Stomach smooth muscle (tissue), 2 donors: ENCODE measurements around the gene ZNF609.

Source experiments
- H3K27ac ChIP-seq: one replicate; pipeline ENCODE4 v1.7.0; 2013; ENCODE audit warnings: mild to moderate bottlenecking, low read length, inconsistent platforms
- H3K27me3 ChIP-seq, 2 donors: one replicate each; pipeline ENCODE4 v1.7.0; 2013; ENCODE audit warnings: low read length in 2 of 2; ENCODE audit not compliant: insufficient read depth in 2 of 2, control insufficient read depth in 1 of 2
- H3K36me3 ChIP-seq, 2 donors: one replicate each; pipeline ENCODE4 v1.7.0; 2013; ENCODE audit warnings: low read length in 2 of 2; ENCODE audit not compliant: control insufficient read depth in 2 of 2, insufficient read depth in 2 of 2
- H3K4me1 ChIP-seq: one replicate; pipeline ENCODE4 v1.7.0; 2013; ENCODE audit warnings: low read length; ENCODE audit not compliant: control insufficient read depth, insufficient read depth
- H3K4me3 ChIP-seq, 2 donors: one replicate each; pipeline ENCODE4 v1.7.0; 2013; ENCODE audit warnings: low read length in 2 of 2
- H3K9ac ChIP-seq, 2 donors: one replicate each; pipeline ENCODE4 v1.7.0; 2013; ENCODE audit warnings: low read length in 2 of 2, mild to moderate bottlenecking in 1 of 2
- H3K9me3 ChIP-seq, 2 donors: one replicate each; pipeline ENCODE4 v1.7.0; 2013; ENCODE audit warnings: low read length in 2 of 2; ENCODE audit not compliant: control insufficient read depth in 2 of 2
- donor health status: healthy.
- donor health status: Pancreatic carcinoma.

Gene ZNF609

DNA sequence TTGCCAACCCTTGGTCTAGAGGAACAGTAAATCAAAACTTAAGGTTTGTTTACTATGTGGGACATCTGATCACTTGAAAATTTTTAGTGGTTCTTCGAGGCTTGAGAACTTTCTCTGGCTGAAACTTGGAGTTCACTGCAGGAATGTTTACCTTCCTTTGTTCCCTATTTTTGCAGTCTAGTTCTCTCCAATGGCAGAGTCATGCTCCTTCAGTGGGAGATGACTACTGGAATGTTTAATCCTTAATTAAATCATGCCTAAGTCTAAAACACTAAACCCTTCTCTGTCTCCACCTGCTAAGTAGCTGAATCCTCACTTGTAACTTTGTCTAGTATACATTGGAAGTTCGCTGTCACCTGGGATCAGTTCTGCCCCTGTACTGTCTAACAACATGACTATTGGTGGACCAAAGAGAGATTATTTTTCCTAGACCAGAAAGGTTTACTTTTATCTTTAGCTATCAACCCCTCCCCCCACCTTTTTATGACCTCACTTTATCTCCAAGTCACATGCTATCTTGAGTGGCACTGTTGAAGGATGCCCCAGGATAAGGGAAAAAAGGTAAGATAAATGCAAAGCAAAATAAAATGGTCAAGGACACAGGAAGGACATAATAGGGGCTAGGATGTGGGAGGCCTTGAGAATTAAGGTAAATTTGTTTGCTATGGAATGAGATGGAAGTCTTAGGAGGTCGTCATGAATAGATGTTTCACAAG lies 1.2 kb upstream of the ZNF609 start:
- Histone ChIP-seq H3K27ac (no peak overlapping the region), H3K9ac (no peak overlapping the region), H3K36me3 (no peaks in the 10 kb centered on the region), H3K9me3 (no peaks in the 10 kb centered on the region), H3K4me3 (no peak overlapping the region), H3K27me3 (no peaks in the 10 kb centered on the region), H3K4me1 (peaks cover 41% of the 10 kb centered on the region)

DNA sequence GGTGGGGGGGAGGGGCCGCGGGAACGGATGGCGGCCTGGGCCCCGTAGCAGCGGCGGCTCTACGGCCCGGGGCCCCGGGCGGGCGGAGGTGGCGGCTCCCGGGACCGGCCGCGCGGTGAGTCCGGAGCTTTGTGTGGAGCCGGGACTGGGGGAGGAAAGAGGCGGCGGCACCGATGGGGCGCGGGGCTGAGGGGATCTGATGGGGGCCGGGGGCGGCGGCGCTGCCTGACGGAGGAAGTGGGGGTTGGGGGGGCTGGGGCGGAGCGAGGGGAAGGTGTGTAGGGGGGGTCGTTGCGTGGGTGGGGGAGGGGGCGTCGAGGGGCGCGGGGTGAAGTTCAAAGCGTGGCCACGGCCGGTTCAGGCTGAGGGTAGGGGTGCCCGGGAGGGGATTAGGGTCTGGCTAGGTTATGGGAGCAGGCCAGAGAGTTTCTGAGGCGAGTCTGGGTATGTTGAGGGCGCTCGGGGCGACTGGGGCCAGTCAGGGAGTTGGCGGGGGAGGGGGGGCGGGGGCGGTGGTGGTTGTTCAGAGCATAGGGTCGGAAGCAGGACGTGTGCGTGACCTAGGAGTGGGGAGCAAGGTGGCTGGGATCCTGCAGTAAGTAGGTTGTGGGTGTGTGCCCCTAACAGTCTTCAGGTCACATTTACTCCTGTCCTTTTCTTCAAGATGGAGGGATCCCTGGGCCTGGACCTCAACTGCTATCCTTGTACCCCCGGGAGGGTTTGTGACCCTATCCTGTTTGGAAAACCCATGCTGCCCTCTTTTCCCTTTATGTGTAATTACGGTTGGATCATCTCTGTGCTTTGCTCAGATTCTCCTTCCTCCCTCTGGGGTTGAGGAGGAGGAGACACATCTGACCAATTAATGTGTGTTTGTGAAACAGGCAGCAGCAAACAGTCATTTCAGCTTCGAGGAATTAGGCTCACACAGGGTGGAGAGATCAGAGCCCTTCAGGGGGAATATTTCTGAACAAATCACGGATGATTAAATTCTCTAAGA lies 644 bp downstream of the ZNF609 start:
- Histone ChIP-seq H3K27ac (peak overlapping the region; percentile 73), H3K4me3 (peak overlapping the region; percentile 82 to 84), H3K9me3 (no peaks in the 10 kb centered on the region), H3K27me3 (no peaks in the 10 kb centered on the region), H3K9ac (peak overlapping the region; percentile 60 to 67), H3K4me1 (peaks cover 34% of the 10 kb centered on the region), H3K36me3 (no peaks in the 10 kb centered on the region)

DNA sequence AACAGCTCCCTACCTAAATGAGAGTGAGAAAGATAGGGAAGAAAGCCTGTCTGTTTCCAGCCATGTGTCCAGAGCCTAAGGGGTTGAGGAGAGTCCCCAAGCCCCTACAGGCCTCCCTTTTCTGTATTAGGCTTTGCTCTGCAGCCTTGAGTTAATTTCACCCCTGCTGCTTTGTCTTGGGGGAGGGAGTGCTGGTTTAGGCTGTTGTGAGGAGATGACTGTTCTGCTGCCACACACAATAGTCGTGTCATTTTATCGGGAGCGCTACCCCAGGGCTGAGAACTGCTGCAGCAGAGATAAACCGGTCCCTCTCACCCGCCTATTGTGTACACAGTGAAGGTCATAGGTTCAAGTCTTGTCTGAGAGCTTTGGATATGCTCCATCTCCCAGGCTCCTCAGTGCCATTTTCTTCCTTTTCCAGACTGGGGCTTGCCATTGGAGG lies 1.4 kb downstream of the ZNF609 start:
- H3K27me3 ChIP-seq, result no peaks in the 10 kb centered on the region
- H3K36me3 ChIP-seq, result no peaks in the 10 kb centered on the region
- H3K27ac ChIP-seq, result peak overlapping the region; percentile 73
- H3K4me1 ChIP-seq, result peaks cover 36% of the 10 kb centered on the region
- no peaks in the 10 kb centered on the region for H3K9me3 ChIP-seq
- H3K9ac ChIP-seq, result peak overlapping the region; percentile 60 to 67
- peak overlapping the region; percentile 82 to 84 for H3K4me3 ChIP-seq

DNA sequence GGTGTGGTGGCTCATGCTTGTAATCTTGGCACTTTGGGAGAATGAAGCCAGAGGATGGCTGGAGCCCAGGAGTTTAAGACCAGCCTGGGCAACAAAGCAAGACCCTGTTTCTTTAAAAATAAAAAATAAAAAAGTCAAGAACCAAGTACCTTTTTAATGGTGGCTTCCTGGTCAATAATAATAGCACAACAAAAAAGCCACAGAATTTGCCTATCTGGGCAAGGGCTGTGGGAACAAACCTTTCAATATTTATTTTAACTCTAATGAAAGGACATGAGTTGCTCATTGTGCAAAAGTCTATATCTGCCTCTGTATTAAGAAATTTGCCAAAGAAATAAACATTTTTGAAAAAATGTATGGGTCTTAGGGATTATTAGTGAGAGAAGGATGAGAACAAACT lies 2.1 kb downstream of the ZNF609 start:
- H3K36me3 ChIP-seq, result no peaks in the 10 kb centered on the region
- peaks cover 36% of the 10 kb centered on the region for H3K4me1 ChIP-seq
- peak overlapping the region in 1 of 2 donors; percentile 82 for H3K4me3 ChIP-seq
- H3K9ac ChIP-seq, result no peak overlapping the region
- no peaks in the 10 kb centered on the region for H3K9me3 ChIP-seq
- peak overlapping the region; percentile 73 for H3K27ac ChIP-seq
- no peaks in the 10 kb centered on the region for H3K27me3 ChIP-seq

DNA sequence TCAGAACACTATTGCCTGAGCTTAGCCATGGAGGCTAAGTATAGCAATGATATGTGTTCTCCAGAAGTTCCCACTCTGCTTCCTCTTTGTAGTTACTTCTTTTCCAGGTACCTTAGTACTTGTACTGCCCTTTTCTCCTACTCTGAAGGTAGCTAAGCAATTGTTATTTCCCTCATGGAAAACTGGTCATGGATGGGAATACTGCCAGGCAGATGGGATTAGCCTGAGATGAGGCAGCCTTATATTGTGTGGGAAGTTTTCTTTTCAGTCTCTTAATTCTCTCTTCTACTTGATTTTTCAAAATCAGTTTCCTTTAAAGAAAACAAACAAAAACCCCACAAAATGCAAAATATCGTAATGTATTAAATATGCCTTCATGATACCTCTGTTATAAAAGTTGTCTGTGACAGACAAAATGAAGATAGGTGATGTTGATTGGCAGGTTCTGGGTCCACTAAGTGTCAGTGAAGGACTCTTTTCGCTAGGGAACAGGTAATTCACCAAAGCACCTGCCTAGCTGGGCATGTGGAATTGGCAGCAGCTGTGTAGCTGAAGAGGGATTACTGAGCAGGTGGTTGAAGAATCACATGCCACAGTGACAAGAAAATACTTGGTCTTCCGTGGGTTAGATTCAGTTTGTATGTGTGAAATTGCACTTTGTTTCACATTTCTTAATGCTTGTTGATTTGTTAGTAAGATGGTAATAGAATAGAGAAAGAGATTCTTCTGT lies 4.1 kb downstream of the ZNF609 start:
- H3K9me3 ChIP-seq, result no peaks in the 10 kb centered on the region
- H3K4me1 ChIP-seq, result peaks cover 38% of the 10 kb centered on the region
- no peak overlapping the region for H3K4me3 ChIP-seq
- no peaks in the 10 kb centered on the region for H3K27me3 ChIP-seq
- no peaks in the 10 kb centered on the region for H3K36me3 ChIP-seq
- H3K9ac ChIP-seq, result no peak overlapping the region
- no peak overlapping the region for H3K27ac ChIP-seq

DNA sequence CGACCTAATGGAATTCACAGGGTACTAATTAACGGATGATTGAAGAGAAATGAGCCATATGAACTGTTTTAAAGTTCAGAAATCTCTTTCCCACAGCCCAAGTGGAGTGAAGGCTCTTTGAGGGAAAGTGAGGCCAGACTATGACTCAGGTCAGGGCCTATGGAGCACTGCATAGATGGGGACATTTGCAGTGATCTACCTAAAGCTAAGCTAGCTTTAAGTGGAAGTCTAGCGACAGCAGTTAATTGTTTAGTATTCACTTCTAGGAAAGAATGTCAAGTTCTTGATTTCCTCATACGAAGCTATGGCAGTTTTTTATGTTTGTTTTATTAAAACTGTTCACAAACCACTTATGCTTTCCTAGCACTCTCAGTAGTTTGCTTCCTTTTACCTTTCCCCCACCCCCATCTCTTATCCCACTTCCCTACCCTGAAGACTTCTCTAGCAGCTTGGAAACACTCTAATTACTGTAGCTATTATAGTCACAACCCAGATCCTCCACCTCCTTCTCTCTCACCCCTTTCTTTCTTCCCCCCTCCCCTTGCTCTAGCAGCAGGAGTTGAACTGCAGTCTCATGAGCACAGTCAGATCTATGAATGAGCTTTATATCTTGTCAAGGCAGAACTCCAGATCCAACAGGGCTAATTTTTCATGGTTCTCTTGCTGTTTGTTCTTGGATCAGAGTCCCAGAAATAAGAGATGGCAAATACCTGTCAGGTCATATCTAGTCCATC lies 6.2 kb downstream of the ZNF609 start:
- no peak overlapping the region for H3K4me3 ChIP-seq
- H3K36me3 ChIP-seq, result no peaks in the 10 kb centered on the region
- no peak overlapping the region for H3K27ac ChIP-seq
- H3K9ac ChIP-seq, result no peak overlapping the region
- no peaks in the 10 kb centered on the region for H3K27me3 ChIP-seq
- no peaks in the 10 kb centered on the region for H3K9me3 ChIP-seq
- H3K4me1 ChIP-seq, result peaks cover 34% of the 10 kb centered on the region

DNA sequence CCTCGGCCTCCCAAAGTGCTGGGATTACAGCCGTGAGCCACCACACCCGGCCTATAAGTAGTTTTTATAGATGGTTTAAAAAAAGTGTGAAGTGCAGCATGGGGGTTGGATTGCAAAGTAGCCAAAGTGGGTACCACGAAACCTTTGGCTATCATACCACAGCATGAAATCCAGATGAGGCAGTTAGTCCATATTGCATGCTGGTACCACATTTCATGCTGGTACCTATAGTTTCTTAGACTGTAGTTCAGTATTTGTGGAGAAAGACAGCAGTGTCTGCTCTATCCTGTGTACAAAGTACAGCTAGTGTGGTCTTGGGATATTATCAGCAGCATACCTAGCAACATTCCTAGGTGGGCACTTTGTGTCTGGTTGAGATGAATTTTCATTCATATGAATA lies 11.8 kb downstream of the ZNF609 start:
- Histone ChIP-seq H3K36me3 (no peaks in the 10 kb centered on the region), H3K27ac (no peak overlapping the region), H3K9ac (no peak overlapping the region), H3K9me3 (no peaks in the 10 kb centered on the region), H3K4me3 (no peak overlapping the region), H3K27me3 (no peaks in the 10 kb centered on the region), H3K4me1 (peaks cover 5% of the 10 kb centered on the region)

DNA sequence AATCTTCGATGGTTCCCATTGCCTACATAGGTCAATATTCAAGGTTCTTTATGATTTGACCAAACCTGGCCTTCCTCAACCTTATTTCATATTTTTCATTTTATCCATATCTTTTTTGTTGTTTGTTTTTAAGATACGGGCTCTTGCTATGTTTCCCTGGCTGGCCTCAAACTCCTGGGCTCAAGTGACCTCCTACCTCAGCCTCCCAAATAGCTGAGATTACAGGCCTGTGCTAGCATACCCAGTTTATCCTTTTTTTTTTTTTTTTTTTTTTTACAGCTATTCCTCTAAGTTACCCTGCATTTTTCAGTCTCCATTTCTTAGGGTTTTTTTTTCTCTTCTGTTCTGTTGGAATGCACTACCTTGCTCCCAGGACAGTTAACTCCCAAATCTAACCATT lies 14.5 kb downstream of the ZNF609 start:
- Histone ChIP-seq H3K36me3 (no peaks in the 10 kb centered on the region), H3K27me3 (no peaks in the 10 kb centered on the region), H3K4me1 (peaks cover 2% of the 10 kb centered on the region), H3K9me3 (no peaks in the 10 kb centered on the region), H3K27ac (no peak overlapping the region), H3K4me3 (no peak overlapping the region), H3K9ac (no peak overlapping the region)

DNA sequence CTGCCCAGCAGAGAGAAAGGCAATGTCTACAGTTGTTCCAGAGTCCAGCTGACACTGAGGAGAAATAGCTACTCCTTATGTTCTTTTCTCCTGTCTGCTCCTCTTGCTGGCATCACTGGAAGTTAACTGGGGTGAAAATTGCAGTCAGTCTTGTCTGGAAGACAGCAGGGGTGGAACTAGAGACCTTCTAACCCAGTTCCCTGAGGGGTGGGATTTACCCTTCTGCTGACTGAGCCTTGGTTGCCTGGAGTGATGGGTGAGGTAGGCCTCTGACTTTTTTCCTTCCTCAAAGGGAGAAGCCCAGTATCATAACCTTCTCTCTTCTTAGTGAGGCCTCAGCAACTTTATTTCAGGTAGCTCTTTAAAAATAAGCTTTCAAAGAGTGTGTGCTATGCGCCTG lies 16.2 kb downstream of the ZNF609 start:
- no peak overlapping the region for H3K9ac ChIP-seq
- no peaks in the 10 kb centered on the region for H3K27me3 ChIP-seq
- H3K9me3 ChIP-seq, result no peaks in the 10 kb centered on the region
- no peak overlapping the region for H3K27ac ChIP-seq
- H3K4me1 ChIP-seq, result peaks cover 2% of the 10 kb centered on the region
- no peak overlapping the region for H3K4me3 ChIP-seq
- no peaks in the 10 kb centered on the region for H3K36me3 ChIP-seq

DNA sequence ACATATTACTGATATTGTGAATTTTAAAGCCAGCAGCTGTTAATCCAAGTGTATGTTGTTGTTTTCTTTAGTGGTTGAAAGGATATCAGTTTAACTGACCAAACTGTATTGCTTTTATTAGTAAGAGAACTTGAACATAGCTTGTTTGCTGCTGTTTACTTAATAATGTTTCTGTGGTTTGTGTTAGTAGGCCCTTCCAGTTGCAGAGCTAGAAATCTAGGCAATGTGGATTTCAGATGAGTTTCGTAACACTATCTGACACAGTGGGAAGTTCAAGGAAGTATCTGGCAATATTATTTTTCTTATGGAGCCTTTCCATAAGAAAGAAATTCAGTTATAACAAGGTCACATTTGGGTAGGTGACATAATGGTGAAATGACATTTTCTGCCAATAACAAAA lies 18.5 kb downstream of the ZNF609 start:
- no peaks in the 10 kb centered on the region for H3K36me3 ChIP-seq
- H3K9me3 ChIP-seq, result no peaks in the 10 kb centered on the region
- H3K27ac ChIP-seq, result no peak overlapping the region
- no peak overlapping the region for H3K4me3 ChIP-seq
- H3K27me3 ChIP-seq, result no peaks in the 10 kb centered on the region
- no peak overlapping the region for H3K9ac ChIP-seq
- H3K4me1 ChIP-seq, result peaks cover 2% of the 10 kb centered on the region
